IPS DF 4.7 (cell line): ENCODE results near the gene DMXL2.
"Not testable (repeated sequence)": the region's sequence is repeated elsewhere in the genome, so short reads cannot be mapped to it uniquely, and the experiment has no call there.

Source experiments
- DNase-seq: peaks from one replicate; pipeline ENCODE4 v3.0.0-alpha.2; 2013; ENCODE audit warnings: low spot score; ENCODE audit errors: extremely low read depth

DMXL2 gene

DNA sequence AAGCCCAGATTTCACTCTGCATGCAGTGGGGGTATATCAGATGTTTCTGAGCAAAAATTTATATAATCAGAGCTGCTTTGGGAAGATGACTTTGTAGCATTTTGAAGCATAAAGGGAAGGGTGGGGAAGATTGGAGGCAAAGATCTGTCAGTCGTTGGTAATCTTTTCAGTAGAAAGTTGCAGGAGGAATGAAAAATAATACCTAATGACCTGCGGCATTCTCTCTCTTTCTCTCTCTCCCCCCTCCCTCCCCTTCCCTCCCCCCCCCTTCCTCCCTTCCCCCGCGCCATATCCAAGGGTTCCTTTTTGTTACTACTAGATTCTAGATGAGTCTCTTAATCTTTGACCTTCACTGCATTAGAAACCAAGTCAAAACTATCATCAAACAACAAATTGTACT is 1.5 kb upstream of the DMXL2 start:
- no peak for DNase-seq

DNA sequence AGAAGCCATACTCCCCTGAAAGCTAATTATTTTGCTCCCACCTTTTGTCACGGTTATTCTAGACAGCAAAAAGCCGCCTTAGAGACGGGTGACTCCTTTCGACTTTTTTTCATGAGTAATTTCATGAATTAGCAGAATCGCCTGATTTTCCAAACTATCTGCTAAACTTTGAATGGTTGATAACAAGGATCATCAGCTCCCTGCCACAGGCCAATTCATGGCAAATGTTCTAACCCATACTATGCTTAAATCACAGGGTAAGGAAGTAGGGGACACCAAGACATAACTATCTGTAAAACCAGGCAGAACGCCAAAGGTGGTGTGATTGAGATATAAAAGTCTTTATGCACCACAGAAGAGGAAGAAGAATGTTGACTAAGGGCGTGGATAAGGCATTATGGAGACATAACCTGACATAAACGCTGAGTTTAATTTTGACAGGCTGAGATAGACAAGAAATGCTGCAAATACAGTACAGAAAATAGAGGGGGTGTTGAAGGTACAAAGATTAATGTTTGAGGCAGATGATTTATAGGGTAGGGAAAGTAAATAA is 891 bp upstream of the DMXL2 start:
- no peak for DNase-seq

DNA sequence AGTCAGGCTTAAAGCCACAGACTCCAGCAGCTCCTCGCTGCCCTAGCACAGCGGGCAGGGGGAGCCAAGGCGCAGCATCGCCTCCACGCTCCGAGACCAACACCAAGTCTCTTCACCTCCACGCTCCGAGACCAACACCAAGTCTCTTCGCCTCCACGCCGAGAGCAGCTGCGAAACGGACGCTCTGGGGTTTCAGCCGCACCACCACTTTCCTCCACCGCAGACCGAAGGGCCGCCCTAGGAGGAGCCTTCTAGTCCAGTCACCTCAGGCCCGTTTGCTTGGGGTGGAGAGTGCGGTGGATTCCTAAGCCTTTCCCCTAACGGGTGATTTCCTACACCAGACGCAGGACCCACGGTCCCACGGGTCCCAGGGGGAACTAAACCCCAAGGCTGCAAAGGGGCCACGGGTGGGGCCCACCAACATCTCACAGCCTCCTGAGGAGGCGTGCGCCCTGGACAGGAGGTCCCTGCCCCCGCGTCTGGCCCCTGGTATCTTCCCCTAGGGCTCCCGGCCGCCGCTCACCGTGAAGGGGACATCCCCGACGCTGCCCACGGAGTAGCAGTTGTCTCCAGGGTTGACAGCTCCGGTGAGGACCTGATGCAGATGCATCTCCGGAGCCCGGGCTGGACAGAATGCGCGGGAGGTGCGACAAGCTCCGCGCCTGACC is 501 bp downstream of the DMXL2 start:
- no peak for DNase-seq

DNA sequence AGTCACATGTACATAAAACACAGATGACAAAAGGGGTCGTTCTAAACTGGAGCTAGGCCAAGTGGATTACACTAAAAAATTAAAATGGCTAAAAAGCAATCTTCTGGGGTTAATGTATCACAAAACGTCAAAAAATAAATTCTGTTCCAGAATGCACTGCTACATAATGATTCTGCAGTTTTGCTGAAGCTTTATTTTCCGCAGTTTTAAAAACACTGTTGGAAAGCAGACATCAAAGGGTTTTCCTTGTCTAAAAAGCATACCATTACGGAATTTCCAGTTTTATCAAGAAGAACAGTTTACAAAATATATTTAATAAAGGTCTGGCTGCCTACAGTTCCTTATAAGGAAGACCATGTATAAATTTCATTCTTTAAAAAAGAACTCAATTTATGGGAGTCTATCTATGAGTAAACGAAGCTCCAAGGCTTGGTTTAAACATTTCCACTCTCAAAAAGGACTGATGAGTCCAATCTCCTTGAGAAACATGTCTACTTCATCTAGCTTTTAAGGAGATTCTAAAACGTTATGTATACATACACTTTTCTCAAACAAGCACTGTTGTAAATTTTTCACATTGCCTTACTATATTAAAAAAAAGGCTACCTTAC is 1.3 kb downstream of the DMXL2 start:
- no peak for DNase-seq

DNA sequence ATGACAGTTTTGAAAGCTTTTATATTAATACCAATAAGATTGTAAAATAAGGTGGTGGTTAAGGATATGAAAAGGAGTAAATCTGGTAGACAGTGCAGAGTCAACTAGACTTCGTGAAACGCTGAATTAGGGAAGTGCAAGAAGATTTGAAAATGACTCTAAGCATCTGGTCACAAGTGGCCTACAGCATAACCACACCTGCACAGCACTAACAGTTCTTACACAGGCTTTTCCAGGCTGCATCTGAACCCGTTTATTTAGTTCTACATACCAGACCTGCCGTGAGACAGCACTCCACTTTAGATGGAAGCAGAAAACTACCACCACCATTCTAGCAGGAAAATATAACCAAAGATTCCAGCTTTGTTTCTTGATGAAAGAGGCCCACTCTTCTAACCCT is 1.9 kb downstream of the DMXL2 start:
- DNase-seq: no peak

DNA sequence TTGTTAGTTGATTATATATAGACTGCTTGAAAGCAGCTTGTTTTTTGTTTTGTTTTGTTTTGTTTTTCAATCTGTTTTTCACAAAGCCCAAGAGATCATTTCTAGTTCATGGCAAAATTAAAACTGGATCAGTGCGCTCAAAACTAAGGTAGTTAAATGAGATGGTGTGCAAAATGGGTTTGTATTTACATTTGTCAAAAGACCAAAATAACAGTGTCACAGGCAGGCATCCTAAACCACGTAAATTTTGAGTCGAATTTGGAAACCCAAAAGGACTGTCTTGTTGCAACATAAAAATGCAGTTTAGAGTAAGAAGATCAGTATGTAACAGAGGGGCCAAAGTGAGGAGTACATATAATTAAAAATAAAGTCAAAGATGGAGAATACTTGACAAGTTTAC is 2.4 kb downstream of the DMXL2 start:
- no peak for DNase-seq

DNA sequence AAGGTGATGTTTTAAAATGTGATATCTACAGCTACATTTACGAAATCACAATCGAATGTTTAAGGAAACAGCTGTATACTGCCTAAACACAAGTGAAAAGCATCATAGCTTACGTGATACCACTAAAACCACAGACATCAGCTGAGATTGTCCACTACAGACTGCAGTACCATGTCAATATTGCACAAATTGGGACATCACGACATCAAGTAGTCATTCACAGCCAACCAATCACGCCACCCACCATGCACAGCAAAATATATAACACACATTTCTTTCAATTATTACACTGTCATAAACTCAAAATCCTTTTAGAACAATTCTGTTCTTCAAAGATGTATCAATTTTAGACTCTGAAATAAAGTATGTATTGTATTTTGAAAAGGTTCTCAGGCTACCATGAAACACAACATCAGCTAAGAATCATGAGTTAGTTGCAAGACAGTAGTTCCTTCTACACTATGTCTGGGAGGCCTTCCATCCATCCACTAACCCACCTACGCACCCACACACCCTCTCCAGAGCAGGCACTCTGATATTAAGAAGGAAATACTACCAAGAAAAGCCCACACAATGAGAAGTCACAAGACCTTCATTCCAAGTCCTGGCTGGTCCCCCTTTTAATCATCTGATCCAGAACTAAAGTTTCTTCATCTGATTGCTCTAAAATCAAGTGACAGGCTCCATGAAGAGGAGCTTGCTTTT is 3.1 kb downstream of the DMXL2 start:
- DNase-seq: no peak

DNA sequence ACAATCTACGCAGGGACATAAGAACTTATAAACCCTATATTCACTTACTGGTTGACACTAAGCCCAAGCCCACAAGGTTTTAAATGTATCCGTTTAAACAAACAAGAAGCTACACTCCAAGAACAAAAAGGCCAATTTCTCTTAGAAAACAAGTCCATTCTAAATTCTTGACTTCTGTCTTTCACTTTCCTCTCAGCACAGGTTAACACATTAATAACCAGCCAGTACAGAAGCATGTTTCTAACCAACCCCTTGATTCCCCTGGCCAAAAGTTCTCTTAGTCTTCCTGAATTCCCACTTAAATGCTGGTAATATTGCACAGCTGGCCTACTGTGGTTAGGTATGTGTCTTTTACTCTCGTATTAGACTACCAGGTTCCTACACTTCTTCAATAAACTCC is 4.7 kb downstream of the DMXL2 start:
- no peak for DNase-seq

DNA sequence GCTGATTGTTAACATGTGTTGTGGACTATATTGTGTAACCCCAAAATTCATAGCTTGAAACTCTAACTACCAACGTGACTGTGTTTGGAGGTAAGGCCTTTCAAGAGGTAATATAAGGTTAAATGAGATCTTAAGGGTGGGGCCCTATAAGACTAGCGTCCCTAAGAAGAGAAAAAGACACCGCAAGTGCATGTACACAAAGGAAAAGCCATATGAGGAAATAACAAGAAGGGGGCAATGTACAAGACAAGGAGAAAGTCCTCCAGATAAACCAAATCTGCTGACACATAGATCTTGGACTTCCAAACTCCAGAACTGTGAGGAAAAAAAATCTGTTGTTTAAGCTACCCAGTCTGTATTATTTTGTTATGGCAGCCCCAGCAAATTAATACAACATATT is 8.6 kb downstream of the DMXL2 start:
- DNase-seq: no peak

DNA sequence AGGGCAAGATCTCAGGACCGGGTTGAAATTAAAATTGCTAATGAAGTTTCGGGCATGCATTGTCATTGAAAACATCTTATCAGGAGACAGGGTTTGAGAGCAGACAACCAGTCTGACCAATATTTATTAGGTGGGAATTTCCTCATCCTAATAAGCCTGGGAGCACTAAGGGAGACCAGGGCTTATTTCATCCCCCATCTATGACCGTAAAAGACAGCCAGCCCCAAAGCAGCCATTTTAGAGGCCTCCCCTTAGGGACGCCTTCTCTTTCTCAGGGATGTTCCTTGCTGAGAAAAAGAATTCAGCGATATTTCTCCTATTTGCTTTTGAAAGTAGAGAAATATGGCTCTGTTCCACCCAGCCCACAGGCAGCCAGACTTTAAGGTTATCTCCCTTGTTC is 9.9 kb downstream of the DMXL2 start:
- DNase-seq: not testable (repeated sequence)

DNA sequence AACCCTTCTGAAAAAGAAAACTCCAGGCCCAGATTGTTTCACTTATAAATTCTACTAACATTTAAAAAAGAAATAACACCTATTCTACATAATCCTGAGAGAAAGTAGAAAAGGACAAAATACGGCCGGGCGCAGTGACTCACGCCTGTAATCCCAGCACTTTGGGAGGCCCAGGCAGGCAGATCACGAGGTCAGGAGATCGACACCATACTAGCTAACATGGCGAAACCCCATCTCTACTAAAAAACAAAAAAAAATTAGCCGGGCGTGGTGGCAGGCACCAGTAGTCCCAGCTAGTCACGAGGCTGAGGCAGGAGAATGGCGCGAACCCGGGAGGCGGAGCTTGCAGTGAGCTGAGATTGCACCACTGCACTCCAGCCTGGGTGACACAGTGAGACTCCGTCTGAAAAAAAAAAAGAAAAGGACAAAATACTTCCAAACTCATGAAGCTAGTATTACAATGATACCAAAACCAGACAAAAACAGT is 19.1 kb downstream of the DMXL2 start:
- DNase-seq: not testable (repeated sequence)

DNA sequence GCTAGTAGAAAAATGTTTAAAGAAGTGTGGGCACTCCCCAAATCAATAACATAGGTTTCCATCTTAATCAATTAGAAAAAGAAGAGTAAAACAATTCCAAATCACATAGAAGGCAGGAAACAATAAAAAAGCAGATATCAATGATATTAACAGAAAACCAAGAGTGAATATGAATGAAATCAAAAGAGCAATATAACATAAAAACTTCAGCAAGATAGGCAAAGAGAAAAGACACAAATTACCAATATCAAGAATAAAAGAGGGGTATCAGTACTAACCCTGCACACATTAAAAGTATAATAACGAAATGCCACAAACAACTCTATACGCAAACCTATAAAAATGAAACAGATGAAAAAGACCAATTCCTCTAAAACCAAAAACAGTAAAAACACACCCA is 19.6 kb downstream of the DMXL2 start:
- DNase-seq: no peak

DNA sequence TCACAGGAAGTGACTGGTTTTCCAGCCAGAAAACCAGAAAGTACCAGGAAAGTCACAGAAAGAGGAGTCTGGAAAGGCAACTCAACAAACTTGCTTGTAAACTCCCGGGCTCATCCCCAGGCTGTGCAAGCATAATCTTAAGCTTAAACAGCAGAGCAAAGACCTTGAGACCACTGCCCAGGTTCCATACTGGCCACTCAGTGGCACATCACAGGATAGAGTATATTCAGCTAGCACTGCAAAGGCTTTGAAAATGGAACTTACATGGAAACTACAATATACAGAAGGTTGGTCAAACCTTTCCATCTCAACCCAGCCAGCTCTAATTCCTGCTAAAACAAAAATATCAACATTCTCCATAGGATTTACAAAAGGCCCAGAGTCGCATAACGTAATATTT is 20.1 kb downstream of the DMXL2 start:
- no peak for DNase-seq

DNA sequence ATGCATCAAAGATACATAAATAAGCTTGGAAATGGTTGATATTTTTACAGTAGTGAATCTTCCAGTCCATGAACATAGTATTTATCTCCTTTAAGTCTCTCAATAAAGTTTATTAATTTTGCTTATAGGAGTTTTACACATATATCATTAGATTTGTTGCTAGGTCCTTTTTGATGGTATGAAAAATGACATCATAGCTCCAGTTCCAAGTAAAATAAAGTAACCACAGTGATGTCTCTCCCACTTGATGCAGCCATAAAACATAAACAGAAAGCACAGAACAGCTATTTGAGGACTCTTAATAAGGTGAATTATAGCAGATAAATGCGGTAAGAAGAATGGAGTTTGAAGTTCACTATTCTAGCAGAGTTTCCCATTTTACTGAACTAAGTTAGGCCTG is 20.8 kb downstream of the DMXL2 start:
- DNase-seq: no peak

DNA sequence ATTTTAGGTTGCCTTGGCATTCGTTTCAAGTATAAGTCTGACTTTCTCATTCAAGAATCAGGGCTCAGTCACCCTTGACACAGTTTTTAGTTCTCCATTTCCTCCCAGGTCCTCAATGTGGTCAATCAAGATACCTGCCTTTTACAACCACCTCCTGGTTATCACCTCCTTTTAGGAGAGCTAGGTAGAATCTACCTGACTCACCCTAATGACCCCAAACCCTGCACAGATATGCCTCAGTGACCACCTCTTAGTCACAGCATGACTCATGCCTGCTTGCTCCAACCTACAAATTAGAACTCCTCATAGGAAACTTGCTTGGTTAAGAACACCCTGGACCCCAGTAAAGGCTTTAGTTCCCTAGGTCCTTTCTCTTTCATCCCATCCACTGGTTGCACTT is 22.5 kb downstream of the DMXL2 start:
- no peak for DNase-seq

DNA sequence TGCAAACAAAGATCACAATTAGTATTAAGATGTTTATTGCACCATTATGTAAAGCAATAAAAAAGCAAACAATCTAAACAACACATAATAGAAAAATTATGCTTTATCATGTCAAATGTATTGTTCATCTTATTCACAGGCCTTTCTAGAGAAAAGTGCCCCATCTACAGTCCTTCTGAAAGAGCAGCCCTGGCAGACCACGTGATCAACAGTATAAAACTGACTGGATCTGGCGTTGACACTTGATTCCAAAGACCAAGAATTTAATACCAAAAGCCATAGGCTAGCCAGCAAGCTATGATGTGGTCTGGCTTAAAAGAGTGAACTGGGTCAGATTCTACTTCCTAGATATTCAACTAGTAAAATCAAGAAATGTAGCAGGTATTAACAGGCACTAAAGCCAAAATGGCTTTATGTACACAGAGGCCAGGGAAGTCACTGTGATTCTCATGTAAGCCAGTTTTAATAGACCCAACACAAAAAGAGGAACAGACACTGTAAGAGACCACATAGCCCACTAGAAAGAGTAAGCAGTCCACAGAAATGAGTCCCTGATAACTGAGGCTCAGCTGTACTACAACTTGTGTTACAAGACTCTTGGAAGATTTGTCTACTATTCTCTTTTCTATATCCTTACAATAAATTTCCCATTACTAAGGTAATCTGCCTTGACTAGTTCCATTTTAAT is 32.5 kb downstream of the DMXL2 start:
- no peak for DNase-seq

DNA sequence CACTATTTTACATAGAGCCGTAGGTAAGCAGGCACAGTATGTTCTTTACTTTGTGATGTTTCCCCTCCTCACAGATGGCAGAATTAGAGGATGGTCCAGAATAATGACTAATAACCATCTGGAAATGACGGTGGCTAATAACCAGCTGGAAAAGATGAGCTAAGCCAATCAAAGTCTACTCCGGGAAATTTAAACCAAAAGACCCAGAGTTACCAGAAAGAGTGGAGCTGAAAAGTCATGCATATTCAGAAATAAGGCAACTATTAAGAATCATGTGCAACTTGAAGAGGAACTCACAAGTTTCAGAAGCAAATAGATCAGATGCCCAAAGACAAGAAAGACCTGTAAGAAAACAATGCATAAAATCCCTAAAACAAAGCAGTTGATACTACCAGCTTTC is 33.6 kb downstream of the DMXL2 start:
- no peak for DNase-seq

DNA sequence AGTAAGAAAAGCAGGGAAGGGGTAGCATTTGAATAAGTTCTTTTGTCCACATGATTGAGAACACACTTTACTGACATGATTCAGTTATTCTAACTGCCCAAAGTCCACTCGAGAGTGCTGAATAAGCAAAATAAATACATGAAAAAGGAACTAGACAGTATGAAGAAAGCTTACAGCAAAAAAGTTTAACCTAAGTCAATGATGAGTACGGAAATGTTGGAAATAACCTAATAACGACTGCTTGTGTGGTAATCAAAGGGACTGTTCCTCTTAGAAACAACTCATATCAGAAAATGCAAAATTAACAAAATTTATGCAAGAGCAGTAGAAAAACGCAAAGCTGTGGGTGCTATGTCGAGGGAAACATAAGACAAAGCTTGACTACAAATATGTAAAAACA is 36.6 kb downstream of the DMXL2 start:
- no peak for DNase-seq

DNA sequence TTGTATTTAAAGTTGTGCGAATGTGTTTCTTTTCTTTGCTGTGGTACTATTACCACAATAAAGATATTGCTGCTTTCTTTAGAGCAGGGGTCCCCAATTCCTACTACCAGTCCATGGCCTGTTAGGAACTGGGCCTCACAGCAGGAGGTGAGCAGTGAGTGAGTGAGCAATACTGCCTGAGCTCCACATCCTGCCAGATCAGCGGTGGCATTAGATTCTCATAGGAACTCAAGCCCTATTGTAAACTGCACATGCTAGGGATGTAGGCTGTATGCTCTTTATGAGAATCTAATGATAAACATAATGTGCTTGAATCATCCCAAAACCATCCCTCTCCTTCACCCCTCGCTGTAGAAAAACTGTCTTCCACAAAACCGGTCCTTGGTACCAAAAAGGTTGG is 41.6 kb downstream of the DMXL2 start:
- DNase-seq: no peak

DNA sequence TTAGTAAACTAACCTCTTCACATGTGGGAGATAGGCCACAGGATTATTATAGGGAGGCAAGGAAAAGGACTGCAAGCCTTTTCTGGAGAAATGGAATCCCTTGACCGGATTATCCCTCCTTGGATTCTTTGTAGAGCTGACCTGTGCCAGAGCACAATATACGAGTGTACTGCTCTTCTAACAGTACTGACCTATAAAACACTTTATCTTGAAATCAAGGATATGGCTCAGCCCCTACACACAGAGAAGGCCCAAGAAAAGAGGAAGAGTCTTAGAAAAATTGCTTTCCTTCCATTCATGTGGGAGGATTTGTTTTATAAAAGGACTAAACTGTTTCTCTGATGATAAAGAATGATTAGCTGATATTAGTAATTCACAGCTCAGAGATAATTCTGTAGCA is 42.2 kb downstream of the DMXL2 start:
- DNase-seq: no peak

DNA sequence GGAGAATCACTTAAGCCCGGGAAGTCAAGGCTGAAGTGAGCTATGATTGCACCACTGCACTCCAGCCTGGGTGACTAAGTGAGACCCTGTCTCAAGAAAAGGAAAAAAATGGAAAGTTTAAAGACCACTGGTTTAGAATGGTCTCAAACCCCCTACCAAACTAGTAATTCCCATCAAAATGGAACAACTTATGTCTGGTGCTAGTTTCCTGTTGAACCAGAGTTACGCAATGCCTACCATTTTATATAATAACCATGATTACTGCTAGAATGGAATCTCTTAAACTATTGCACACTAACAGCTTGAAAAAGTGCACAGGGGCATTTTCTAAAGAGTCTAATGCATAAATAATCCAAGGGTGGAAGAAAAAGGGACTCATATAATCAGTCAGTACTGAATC is 43.6 kb downstream of the DMXL2 start:
- no peak for DNase-seq
